ENCODE data around the gene ELOVL3.

GRCh38 chr10:102211615-102212299 is 14.3 kb upstream of the ELOVL3 start:
- TF ChIP-seq CTCF (IDR thresholded peaks at IDR 0.05; ENCODE audit: borderline replicate concordance, extremely low read depth, low read length, poor library complexity, severe bottlenecking), result no peak
- TF ChIP-seq EZH2 (IDR thresholded peaks at IDR 0.05; ENCODE audit: borderline replicate concordance, low read depth, low read length, severe bottlenecking), result no peak
